Right hindlimb (tissue), 1 donor: ENCODE results near the gene EIF4B.

Source experiments
- DNase-seq: peaks from one replicate; pipeline ENCODE4 v3.0.0-alpha.2; 2018

Gene EIF4B

DNA sequence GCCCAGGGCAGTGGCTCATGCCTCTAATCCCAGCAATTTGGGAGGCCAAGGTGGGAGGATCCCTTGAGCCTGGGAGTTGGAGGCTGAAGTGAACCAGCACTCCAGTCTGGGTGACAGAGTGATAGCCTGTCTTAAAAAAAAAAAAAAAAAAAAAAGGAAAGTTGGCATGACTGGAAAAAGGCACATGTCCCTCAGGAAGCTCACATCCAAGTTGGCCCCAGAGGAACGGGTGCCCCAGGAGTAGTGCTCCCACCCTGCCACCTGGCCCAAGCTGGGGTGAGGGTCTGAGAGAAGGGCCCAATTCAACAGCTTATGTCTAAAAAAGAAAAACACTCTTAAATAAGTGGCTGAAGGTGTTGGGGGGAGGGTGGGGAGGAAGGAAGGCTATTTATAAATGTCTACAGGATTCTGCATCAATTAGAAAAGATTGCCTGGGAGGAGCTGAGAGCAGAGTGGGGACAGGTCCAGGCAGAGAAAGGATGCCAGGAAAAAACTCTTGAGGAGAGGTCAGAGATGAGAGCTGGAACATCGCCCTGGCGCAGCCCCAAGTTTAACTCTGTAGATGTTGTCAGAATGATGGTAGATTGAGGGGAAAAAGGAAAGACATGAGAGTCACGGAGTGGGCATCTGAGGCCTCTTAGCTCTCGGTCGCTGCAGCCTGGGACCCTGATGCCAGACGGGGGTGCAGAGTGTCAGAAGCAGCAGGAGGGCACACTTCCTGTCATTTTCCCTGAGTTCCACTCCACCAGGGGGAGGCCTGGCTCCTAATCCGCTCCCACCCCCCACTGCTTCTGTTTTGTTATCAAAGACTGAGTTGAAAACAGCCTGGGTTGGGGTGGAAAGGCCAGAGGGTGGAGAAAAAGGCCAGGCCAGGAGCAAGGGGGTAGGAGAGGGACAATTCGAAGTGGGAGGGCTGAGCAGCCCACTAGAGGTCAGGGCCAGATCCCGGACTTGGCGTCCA is 65.6 kb downstream of the EIF4B start:
- peak; percentile 92 for DNase-seq

DNA sequence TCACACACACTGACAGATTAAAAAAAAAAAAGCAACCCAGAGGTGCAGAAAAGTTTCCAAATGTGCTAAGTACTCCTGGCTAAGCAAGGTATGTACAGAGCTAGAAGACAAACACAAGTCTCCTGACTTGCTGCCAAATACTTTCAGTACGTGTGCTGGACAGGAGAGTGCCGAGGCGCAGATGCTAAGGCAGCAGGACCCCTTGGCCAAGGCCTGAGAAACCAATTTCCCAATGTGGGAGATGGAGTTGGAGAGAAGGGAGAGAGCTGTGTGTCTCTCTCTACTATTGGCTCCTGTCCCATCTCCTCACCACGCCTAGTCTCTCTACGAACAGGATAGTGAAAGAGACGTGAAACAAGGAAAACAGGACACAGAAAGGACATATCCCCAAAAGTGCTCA is 67.6 kb downstream of the EIF4B start:
- DNase-seq: peak; percentile 64

DNA sequence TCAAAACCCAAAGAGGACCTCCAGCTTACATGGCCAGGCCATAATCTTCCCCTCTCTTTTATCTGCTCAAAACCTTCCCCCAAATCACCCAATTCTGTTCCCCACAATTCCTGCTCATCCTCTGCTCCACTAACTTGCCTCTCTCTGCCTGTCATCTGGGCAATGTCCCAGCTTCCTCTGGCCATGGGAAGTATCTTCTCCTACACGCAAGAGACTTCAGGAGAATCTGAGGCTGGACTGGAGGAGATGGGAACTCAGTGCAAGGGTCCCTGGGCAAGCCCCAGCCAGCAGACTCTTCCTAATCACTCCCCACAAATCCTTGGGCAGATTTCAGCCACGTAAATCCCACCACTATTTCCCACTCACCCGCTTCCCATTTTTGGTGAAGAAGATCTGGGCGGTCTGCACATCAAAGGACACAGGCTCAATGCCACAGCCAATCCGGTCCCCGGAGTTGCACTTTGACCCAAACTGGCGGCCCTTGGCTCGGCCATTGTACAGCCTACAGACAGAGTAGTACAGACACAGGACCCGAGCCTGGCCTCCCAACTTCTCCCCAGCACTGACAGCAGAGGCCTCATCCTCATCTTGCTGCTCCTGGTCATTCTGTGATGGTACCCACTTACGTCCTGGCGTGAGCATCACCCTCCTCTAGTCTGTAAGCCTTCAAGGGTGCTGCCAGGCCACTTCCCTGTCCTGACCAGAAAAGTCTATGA is 68.2 kb downstream of the EIF4B start:
- DNase-seq: no peak

DNA sequence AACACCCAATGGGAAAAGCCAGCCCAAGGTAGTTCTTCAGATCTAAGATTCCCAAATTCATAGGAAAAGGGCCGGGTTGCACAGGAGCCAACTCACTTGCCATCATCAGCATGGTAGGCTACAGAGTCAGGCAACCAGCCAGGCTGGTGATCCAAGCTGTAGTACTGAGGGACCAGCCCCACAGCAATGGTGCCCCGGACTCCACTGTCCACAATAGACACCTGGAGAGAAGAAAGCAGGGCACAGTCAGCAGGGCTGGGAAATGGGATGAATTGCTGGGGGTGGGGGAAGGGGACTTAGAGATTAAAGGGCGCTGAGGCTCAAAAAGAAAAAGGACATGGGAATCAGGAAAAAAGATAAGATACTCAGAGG is 68.7 kb downstream of the EIF4B start:
- no peak for DNase-seq

DNA sequence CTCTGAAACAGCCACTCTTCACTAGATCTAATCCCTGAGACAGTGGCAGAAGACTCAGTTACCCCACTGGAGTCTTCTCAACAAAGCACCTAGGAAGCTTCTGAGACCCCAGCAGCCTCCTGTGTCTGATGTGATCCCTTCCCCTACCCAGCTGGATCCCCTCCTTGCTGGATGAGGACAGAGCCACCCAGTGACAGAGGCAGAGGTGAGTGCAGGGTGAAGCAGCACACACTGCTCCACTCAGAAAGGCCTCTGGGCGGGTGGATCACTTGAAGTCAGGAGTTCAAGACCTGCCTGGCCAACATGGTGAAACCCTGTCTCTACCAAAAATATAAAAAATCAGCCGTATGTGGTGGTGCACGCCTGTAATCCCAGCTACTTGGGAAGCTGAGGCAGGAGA is 70.2 kb downstream of the EIF4B start:
- DNase-seq: no peak

DNA sequence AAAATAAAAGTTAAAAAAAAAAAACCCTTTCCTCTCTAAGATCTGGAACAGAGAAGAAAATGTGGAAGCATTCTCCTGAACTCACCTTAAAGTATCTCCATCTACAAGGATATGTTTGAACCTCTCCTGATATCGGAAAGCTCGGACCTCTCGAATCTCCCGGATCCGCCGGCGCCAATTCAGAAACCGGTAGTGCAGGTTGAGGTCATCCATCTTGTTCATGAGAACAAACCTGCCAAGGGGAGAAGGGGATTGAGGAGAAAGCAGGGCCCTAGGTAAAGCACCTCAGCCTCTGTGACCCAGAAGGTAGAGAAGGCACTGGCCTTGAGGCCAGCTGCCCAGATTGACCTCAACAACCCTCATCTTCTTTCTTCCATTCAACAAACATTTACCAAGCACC is 70.8 kb downstream of the EIF4B start:
- DNase-seq: peak; percentile 8

DNA sequence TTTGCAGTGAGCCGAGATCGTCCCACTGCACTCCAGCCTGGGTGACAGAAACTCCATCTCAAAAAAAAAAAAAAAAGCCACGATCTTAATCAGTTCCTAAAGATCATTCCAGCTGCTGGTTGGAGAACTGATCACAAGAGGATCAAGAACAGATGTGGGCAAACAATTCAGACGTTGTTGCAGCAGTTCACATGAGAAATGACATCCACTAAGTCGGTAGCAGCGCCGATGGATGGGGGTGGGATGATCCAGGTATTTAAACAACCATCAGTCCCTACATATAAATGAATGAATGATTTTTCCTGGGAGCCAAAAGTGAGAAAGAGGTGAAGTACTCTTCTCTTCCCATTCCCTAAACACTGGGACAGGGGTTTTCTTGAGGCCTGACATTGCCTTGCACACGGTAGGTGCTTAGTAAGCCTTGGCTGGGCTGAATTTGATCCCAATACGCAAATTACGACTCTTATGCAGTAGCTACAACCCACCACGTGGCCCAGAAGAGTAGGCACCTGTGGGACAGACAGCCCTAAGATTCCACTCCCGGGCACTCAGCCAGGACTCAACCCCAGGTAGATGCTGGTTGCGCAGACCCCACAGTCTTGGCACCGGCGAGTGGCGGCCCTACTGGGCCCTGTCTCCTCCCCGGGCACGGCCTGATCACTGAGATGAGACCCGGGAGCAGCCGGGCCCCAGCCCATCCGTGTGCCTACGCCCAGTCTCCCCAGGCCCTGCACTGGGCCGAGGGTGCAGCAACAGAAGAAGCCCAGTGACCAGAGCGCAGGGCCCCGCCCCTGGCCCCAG is 72.4 kb downstream of the EIF4B start:
- no peak for DNase-seq

DNA sequence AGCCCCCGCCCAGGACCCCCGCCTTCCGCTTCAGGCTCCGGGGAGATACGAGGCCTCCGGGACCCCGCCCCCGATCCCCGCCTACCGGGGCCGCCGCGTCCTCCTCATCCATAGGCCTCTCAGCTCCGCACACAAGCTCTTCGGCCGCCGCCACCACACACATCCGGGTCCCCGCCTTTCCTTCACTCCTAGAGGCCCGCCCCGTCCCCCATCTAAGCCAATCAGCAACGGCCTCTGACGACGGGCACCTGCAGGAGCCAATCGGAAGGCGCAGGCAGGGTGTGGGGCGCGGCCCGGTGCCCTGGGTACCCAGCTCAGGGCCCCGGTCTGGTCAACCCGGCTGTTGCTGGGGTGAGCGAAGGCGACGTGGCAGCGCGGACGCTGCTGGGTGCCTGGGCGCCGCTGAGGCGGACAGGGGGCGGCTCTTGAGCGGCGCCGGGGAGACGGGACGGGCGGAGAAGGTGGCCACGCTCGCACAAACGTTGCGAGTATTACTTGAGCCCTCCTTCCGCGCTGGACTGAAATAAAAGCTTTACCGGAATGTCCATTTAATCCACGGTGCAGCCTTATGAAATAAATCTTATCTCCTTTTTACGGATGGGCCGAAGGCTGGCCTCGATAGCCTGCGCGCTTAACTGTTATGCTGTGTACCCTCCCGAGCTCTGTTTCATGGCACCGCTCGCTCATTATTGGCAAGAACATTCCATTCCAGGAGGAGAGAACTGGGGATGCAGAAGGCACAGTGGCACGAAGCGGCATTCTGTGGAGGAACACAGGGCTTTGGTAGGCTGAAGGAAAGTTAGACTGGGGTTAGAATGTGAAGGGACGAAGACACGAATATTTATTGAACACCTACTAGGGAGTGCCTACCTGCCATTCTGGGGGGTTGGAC is 73.2 kb downstream of the EIF4B start, which contains the start of gene SPRYD3:
SPRYD3 (minus strand) TSS at position 165 of the 892 bp plus-strand sequence; CDS start at position 108, 57 bp downstream.
- DNase-seq: peak; percentile 99

DNA sequence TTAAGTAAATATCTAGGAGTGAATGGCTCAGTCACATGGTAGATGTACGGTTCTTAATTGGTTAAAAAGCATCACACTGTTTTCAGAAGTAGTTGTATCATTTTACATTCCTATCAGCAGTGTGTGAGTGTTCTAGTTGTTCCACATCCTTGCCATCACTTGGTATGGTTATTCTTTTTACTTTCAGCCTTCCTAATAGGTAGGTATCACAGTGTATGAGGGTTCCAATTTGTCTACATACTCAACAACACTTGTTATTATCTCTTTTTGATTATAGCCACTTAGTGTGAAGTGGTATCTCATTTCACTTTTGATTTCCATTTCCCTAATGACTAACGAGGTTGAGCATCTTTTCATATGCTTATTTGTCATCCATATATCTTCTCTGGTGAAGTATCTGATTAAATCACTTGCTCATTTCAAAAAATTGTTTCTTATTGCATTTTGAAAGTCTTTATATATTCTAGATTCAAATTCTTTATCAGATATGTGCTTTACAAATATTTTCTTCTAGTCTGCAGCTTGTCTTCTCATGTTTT is 76.5 kb downstream of the EIF4B start:
- no peak for DNase-seq

DNA sequence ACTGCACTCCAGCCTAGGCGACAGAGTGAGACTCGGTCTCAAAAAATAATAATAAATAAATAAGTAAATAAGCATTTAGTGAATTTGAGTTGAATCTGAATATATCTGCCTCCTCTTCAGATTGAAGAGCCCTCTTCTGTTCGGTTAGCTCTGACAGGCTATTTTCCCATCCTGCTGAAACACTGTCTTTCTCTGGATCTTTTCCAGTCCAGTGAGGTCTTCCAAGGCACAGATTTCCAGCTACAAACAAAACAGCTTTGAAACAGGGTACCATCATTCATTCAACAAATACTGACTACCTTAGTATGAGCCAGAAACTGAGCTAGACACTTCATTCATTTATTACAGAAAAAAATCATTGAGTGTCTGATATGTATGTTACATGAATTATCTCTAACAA is 80.1 kb downstream of the EIF4B start:
- DNase-seq: no peak

DNA sequence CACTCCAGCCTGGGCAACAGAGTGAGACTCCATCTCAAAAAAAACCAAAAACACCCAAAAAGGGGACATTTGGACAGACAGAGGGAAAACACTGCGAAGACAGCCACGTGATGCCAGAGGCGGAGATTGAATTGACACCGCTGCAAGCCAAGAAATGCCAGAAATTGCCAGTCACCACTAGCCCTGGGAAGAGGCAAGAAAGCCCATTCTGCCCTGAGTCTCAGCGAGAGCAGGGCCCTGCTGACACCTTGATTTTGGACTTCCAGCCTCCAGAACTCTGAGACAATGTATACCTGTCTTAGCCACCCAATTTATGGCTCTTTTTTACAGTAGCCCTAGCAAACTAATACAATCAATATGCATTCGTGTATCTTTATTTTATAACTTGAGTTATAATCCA is 83.8 kb downstream of the EIF4B start:
- no peak for DNase-seq

DNA sequence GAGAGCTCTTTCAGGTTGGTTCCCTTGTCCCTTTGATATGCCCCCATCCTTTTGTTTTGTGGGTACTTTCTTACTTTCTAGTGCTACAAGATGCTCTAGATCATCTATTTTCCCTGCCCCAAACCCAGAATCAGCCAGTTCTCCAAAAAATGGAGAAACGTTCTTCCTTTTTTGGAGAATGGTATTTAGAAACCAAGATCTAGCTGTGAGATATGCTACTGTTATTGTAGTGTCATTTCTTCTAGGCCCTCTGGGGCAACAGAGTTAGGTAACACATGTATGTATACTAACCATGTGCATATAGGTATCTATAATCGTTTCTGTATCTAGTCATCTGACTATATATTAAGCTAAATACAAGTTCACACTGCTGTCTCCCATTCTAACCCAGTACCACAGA is 84.3 kb downstream of the EIF4B start:
- no peak for DNase-seq

DNA sequence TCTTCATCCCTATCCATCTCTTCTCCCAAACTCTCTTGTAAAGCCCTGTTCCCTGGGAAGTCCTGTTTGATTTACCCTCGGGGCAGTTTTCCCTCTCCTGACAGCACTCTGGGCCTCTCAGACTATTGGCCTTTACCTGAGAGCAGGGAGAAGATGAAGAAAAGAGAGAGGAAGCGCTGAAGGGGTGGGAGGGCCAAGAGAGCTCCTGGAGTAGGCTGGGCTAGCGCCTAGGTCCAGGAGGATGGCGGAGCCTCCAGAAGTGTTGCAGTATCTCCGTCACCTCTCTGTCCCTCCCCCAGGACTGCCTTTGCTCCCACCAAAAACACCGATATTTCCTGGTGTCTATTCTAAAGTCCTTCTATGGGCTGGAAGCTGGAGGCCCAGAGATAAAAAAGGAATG is 85.5 kb downstream of the EIF4B start:
- no peak for DNase-seq
